ENCODE data around the gene GLYR1.

GLYR1 gene

GRCh38 chr16:4787068-4787467, 60.0 kb downstream of the GLYR1 start:
- TF ChIP-seq USF1 (IDR thresholded peaks at IDR 0.05) = no peak
- TF ChIP-seq YY1 (IDR thresholded peaks at IDR 0.05; ENCODE audit: low read depth) = no peak
- no peak for TF ChIP-seq EP300 (IDR thresholded peaks at IDR 0.05; ENCODE audit: borderline replicate concordance)
- no peak for TF ChIP-seq EGR1 (IDR thresholded peaks at IDR 0.05)
- no peak for TF ChIP-seq FOXM1 (IDR thresholded peaks at IDR 0.05; ENCODE audit: borderline replicate concordance, low read depth)
- TF ChIP-seq, protein P1, sequence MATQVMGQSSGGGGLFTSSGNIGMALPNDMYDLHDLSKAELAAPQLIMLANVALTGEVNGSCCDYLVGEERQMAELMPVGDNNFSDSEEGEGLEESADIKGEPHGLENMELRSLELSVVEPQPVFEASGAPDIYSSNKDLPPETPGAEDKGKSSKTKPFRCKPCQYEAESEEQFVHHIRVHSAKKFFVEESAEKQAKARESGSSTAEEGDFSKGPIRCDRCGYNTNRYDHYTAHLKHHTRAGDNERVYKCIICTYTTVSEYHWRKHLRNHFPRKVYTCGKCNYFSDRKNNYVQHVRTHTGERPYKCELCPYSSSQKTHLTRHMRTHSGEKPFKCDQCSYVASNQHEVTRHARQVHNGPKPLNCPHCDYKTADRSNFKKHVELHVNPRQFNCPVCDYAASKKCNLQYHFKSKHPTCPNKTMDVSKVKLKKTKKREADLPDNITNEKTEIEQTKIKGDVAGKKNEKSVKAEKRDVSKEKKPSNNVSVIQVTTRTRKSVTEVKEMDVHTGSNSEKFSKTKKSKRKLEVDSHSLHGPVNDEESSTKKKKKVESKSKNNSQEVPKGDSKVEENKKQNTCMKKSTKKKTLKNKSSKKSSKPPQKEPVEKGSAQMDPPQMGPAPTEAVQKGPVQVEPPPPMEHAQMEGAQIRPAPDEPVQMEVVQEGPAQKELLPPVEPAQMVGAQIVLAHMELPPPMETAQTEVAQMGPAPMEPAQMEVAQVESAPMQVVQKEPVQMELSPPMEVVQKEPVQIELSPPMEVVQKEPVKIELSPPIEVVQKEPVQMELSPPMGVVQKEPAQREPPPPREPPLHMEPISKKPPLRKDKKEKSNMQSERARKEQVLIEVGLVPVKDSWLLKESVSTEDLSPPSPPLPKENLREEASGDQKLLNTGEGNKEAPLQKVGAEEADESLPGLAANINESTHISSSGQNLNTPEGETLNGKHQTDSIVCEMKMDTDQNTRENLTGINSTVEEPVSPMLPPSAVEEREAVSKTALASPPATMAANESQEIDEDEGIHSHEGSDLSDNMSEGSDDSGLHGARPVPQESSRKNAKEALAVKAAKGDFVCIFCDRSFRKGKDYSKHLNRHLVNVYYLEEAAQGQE (IDR thresholded peaks at IDR 0.05; ENCODE audit: low read depth) = no peak
- TF ChIP-seq TCF12 (IDR thresholded peaks at IDR 0.05; ENCODE audit: low read depth) = no peak
- no peak for TF ChIP-seq ZBTB7A (IDR thresholded peaks at IDR 0.05; ENCODE audit: low read depth)
- no peak for TF ChIP-seq TAF1 (IDR thresholded peaks at IDR 0.05; ENCODE audit: low read depth)
- TF ChIP-seq CEBPB (IDR thresholded peaks at IDR 0.05) = no peak
- TF ChIP-seq, protein P2, sequence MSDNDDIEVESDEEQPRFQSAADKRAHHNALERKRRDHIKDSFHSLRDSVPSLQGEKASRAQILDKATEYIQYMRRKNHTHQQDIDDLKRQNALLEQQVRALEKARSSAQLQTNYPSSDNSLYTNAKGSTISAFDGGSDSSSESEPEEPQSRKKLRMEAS (IDR thresholded peaks at IDR 0.05) = no peak
- TF ChIP-seq TEAD4 (IDR thresholded peaks at IDR 0.05) = no peak
- no peak for TF ChIP-seq RAD21 (IDR thresholded peaks at IDR 0.05; ENCODE audit: low read depth)
- TF ChIP-seq CREB1 (IDR thresholded peaks at IDR 0.05; ENCODE audit: low read depth) = no peak
- no peak for TF ChIP-seq NFIC (IDR thresholded peaks at IDR 0.05)

GRCh38 chr16:4785758-4786433, 61.2 kb downstream of the GLYR1 start:
- no peak for TF ChIP-seq EP300 (IDR thresholded peaks at IDR 0.05; ENCODE audit: borderline replicate concordance)
- TF ChIP-seq EGR1 (IDR thresholded peaks at IDR 0.05) = no peak
- TF ChIP-seq NFIC (IDR thresholded peaks at IDR 0.05) = no peak
- TF ChIP-seq USF1 (IDR thresholded peaks at IDR 0.05) = no peak
- no peak for TF ChIP-seq YY1 (IDR thresholded peaks at IDR 0.05; ENCODE audit: low read depth)
- TF ChIP-seq TCF12 (IDR thresholded peaks at IDR 0.05; ENCODE audit: low read depth) = no peak
- TF ChIP-seq, protein P1 (IDR thresholded peaks at IDR 0.05; ENCODE audit: low read depth) = no peak

GRCh38 chr16:4783951-4784336, 63.1 kb downstream of the GLYR1 start:
- TF ChIP-seq NFIC (IDR thresholded peaks at IDR 0.05) (no peak), TCF12 (IDR thresholded peaks at IDR 0.05; ENCODE audit: low read depth) (no peak), YY1 (IDR thresholded peaks at IDR 0.05; ENCODE audit: low read depth) (no peak), TAF1 (IDR thresholded peaks at IDR 0.05; ENCODE audit: low read depth) (no peak), CREB1 (IDR thresholded peaks at IDR 0.05; ENCODE audit: low read depth) (no peak), CEBPB (IDR thresholded peaks at IDR 0.05) (no peak), EGR1 (IDR thresholded peaks at IDR 0.05) (no peak), EP300 (IDR thresholded peaks at IDR 0.05; ENCODE audit: borderline replicate concordance) (no peak), ZBTB7A (IDR thresholded peaks at IDR 0.05; ENCODE audit: low read depth) (no peak), FOXM1 (IDR thresholded peaks at IDR 0.05; ENCODE audit: borderline replicate concordance, low read depth) (no peak), USF1 (IDR thresholded peaks at IDR 0.05) (no peak), TEAD4 (IDR thresholded peaks at IDR 0.05) (no peak), RAD21 (IDR thresholded peaks at IDR 0.05; ENCODE audit: low read depth) (no peak)
- TF ChIP-seq, protein P1 (IDR thresholded peaks at IDR 0.05; ENCODE audit: low read depth) = no peak
- TF ChIP-seq, protein P2 (IDR thresholded peaks at IDR 0.05) = no peak

Measured in Ishikawa (cell line).